Activated B cell treated with CpG ODN at 0.5 μM for 24 hours (primary cell): ENCODE measurements around the gene EXOC3L1. TPM values are rescaled to one million over a fixed set of nuclear protein-coding genes. Genes with fewer than 3 reads are reported as not detected.

Source experiments
- ATAC-seq: fragments of 200-7000 bp; cut with Tn5 transposase; one replicate; pipeline ENCODE4 v1.10.0; 2021; ENCODE audit warnings: low read depth, mild to moderate bottlenecking, moderate library complexity
- CTCF ChIA-PET: fragments of 350-600 bp; sonication (Branson Sonifier 250); formaldehyde crosslinking; loops from one replicate; lab custom pipeline; 2021; ENCODE audit warnings: antibody characterized with exemption; lab: Charles Lee
- POLR2A ChIA-PET: fragments of 350-600 bp; sonication (Branson Sonifier 250); formaldehyde crosslinking; loops from one replicate; lab custom pipeline; 2021; ENCODE audit warnings: antibody characterized with exemption; lab: Charles Lee
- DNase-seq: peaks from one replicate; pipeline ENCODE4 v3.0.0; 2022
- H3K27ac Mint-ChIP-seq: one replicate; pipeline ENCODE4 v1.8.0; 2020; ENCODE audit warnings: mixed read lengths
- H3K27me3 Mint-ChIP-seq: one replicate; pipeline ENCODE4 v1.8.0; 2021; ENCODE audit warnings: mixed read lengths
- H3K36me3 Mint-ChIP-seq: one replicate; pipeline ENCODE4 v1.8.0; 2021; ENCODE audit warnings: low read depth, mixed read lengths
- H3K4me1 Mint-ChIP-seq: one replicate; pipeline ENCODE4 v1.8.0; 2021; ENCODE audit warnings: mixed read lengths
- H3K4me3 Mint-ChIP-seq: one replicate; pipeline ENCODE4 v1.8.0; 2020; ENCODE audit warnings: mild to moderate bottlenecking, mixed read lengths
- H3K9me3 Mint-ChIP-seq: one replicate; pipeline ENCODE4 v1.8.0; 2020; ENCODE audit warnings: mixed read lengths
- intact Hi-C: fragments of 100-400 bp; cut with micrococcal nuclease; formaldehyde crosslinking; loops from one replicate; pipeline ENCODE4 v1.15.1; 2024
- total RNA-seq: library from RNA; stranded (reverse); gene quantifications from 2 replicates; pipeline ENCODE4 v1.2.3, GENCODE V29; 2022
- TF ChIP-seq, protein P1 (sequence below): fragments of 200-600 bp; IDR thresholded peaks from one replicate; pipeline ENCODE4 v1.8.0; 2022; ENCODE audit warnings: antibody characterized with exemption, mild to moderate bottlenecking

The EXOC3L1 gene
- total RNA-seq, 1 donor from 2014 or later: not detected

DNA sequence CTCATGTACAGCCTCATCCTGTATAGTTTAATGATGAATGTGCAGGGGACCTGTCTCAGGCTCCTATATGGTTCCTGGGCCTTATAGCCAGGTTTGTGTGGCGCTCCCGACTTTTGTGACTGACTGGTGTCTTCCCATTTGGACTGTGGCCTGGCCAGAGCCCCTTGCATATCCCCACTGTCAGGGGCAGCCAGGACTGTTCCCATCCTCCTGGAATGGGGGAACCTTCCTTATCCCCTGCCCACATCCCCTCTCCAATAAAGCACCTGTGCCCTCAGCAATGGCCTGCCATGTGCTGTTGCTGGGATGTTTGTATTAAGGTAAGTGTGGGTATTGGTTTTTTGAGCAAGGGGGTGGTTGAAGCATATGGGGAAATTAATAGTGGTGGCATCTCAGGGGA is 41.7 kb downstream of the EXOC3L1 start:
- no peak overlapping the region for H3K4me3 Mint-ChIP-seq
- ChIA-PET CTCF (no interaction called here), POLR2A (no interaction called here)
- peaks cover 46% of the 10 kb centered on the region for H3K36me3 Mint-ChIP-seq
- DNase-seq (no peak), ATAC-seq (no peak)
- H3K9me3 Mint-ChIP-seq: no peaks in the 10 kb centered on the region
- intact Hi-C loops: no loop called here
- TF ChIP-seq, protein P1, sequence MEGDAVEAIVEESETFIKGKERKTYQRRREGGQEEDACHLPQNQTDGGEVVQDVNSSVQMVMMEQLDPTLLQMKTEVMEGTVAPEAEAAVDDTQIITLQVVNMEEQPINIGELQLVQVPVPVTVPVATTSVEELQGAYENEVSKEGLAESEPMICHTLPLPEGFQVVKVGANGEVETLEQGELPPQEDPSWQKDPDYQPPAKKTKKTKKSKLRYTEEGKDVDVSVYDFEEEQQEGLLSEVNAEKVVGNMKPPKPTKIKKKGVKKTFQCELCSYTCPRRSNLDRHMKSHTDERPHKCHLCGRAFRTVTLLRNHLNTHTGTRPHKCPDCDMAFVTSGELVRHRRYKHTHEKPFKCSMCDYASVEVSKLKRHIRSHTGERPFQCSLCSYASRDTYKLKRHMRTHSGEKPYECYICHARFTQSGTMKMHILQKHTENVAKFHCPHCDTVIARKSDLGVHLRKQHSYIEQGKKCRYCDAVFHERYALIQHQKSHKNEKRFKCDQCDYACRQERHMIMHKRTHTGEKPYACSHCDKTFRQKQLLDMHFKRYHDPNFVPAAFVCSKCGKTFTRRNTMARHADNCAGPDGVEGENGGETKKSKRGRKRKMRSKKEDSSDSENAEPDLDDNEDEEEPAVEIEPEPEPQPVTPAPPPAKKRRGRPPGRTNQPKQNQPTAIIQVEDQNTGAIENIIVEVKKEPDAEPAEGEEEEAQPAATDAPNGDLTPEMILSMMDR: no peak
- no peak overlapping the region for H3K27ac Mint-ChIP-seq
- peaks cover 17% of the 10 kb centered on the region for H3K27me3 Mint-ChIP-seq
- peaks cover 10% of the 10 kb centered on the region for H3K4me1 Mint-ChIP-seq

DNA sequence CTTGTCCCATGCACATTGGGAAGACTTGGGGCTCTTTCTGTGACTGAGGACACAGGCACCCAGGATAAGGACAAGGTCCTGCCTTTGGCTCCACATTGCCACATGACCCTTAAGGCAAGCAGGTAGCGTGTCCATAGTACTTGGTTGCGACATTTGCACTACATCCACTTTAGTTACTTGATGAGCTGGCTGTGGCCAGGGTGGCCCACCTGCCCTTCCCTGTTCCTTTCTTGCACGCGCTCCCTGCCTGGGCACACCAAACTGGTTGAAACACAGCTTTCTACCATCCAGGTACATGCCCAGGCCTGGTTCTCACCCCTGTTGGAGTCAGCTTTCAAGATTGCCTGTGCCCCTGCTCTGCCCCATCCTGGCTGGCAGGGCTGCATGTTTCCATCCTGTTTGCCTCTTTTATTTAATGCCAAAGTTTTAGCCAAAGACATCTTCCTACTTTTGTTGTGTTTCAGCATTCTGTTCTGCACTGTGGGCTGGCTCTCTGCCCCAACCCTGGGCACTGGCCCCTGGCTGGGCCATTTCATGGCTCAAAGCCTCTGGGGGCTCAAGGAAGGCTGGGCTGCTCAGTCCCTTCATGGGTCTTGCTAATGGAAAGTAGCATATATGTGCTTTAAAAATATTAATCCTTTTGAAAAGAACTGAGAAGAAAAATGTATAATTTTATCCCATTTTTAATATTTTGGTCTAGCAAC is 42.3 kb downstream of the EXOC3L1 start:
- no peak for ATAC-seq
- Mint-ChIP-seq H3K27ac (no peak overlapping the region), H3K9me3 (no peaks in the 10 kb centered on the region), H3K4me1 (peaks cover 5% of the 10 kb centered on the region), H3K4me3 (no peak overlapping the region), H3K27me3 (peaks cover 17% of the 10 kb centered on the region), H3K36me3 (peaks cover 52% of the 10 kb centered on the region)
- intact Hi-C loops: no loop called here
- TF ChIP-seq, protein P1: no peak
- ChIA-PET POLR2A (no interaction called here), CTCF (no interaction called here)
- no peak for DNase-seq

DNA sequence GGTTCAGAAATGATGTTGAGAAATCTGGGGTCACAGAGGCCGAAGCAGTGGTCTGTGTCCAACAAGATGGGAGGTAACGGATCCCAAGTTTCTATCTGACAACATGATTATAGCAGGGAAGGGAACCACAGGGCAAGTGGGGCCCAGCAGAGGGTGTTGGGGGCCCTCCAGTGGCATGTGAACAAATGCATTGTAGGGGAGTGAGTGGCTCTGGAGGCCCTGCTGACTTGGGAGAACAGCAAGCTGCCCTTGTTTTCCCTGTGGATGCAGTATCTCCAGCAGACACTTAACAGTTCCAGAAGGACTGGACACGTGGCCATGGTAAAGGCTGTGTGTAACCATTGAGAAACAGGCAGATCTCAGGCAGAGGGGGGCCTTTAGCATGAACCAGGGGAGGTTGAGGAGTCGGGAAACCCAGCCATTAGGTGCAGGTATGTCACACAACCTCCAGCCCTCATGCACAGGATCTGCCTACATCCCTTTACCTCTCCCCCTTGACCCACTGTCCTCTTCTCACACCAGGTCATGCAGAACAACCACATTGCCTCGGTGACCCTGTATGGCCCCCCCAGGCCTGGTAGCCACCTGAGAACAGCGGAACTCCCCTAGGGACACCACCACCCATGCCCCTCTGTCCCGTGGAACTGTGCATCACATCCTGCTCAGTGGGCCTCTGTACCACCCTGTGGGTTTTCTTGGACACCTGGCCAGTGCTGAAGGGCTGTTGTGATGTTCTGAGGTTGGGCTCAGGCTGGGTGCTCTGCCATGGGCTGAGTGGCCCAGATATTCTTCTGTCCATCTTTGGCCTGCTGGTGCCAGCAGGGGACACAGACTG is 43.2 kb downstream of the EXOC3L1 start:
- DNase-seq (no peak), ATAC-seq (no peak)
- POLR2A ChIA-PET: no interaction called here
- intact Hi-C loops: no loop called here
- peaks cover 17% of the 10 kb centered on the region for H3K27me3 Mint-ChIP-seq
- H3K9me3 Mint-ChIP-seq: no peaks in the 10 kb centered on the region
- H3K27ac Mint-ChIP-seq: no peak overlapping the region
- H3K4me3 Mint-ChIP-seq: no peak overlapping the region
- H3K4me1 Mint-ChIP-seq: peaks cover 5% of the 10 kb centered on the region
- TF ChIP-seq, protein P1: no peak
- peaks cover 58% of the 10 kb centered on the region for H3K36me3 Mint-ChIP-seq
- CTCF ChIA-PET: no interaction called here

DNA sequence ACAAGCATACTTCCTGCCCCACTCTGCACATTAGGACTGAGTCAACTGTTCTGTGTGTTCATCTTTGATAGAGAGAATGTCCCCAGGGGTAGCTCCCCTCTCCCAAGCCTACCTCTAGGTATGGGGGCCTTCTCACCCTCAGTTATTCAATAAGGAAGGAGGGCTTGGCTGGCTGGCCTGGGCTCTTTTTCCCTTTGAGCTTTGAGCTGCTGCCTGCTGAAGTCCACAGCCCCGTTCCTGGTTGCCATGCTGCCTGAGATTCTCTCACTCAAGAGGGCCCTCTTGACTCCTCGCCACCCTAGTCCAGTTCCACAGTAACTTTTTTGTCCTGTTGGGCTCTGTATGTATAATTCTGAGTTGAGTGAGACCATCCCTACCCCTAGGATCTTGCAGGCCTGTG is 44.2 kb downstream of the EXOC3L1 start:
- ChIA-PET POLR2A (no interaction called here), CTCF (no interaction called here)
- intact Hi-C loops: no loop called here
- H3K4me3 Mint-ChIP-seq: no peak overlapping the region
- TF ChIP-seq, protein P1: no peak
- H3K36me3 Mint-ChIP-seq: peaks cover 68% of the 10 kb centered on the region
- H3K9me3 Mint-ChIP-seq: no peaks in the 10 kb centered on the region
- ATAC-seq (no peak), DNase-seq (no peak)
- no peak overlapping the region for H3K27ac Mint-ChIP-seq
- no peaks in the 10 kb centered on the region for H3K4me1 Mint-ChIP-seq
- peaks cover 13% of the 10 kb centered on the region for H3K27me3 Mint-ChIP-seq

DNA sequence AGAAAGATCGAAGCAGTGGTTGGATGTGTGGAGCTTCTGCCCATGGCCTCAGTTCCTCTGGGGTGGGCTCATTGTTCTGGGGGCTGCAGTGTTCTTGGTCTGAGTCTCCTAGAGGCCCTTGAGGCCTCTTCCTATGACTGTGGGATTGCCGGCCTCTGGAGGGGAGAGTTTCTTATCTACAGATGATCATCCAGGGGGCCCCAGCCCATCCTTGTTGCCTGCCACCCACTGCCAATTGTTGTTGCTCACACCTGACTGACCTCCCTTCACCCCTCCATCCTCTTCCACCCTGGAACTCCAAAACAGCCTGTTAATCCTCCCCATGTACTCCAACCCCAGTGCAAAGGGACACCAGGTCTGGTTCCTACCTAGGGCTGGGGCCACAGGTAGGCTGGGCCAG is 45.0 kb downstream of the EXOC3L1 start:
- Mint-ChIP-seq H3K4me3 (no peak overlapping the region), H3K4me1 (no peaks in the 10 kb centered on the region), H3K27me3 (peaks cover 13% of the 10 kb centered on the region), H3K36me3 (peaks cover 76% of the 10 kb centered on the region), H3K27ac (no peak overlapping the region), H3K9me3 (no peaks in the 10 kb centered on the region)
- DNase-seq (no peak), ATAC-seq (no peak)
- TF ChIP-seq, protein P1: no peak
- POLR2A ChIA-PET: no interaction called here
- CTCF ChIA-PET: no interaction called here
- intact Hi-C loops: no loop called here
